Gastroesophageal sphincter (tissue), 4 donors: ENCODE results near the gene ZDHHC11B. TPM values are rescaled to one million over a fixed set of nuclear protein-coding genes. Genes with fewer than 3 reads are reported as not detected.
"Not testable (repeated sequence)": the region's sequence is repeated elsewhere in the genome, so short reads cannot be mapped to it uniquely, and the experiment has no call there.

Experiments
- ATAC-seq: fragments of 150-250 bp; one replicate; pipeline ENCODE4 v1.9.1; 2016; ENCODE audit warnings: mild to moderate bottlenecking, moderate library complexity
- H3K27ac ChIP-seq, 4 donors: fragments of 200-600 bp; sonication (generic) in 3 of 4; 1 replicate in 3 of 4; 2 replicates in 1 of 4; pipeline ENCODE4 v1.5.1; 2016 to 2019
- H3K27me3 ChIP-seq: fragments of 200-600 bp; sonication (generic); one replicate; pipeline ENCODE4 v1.5.1; 2019
- H3K36me3 ChIP-seq, 2 donors: fragments of 200-600 bp; sonication (generic); one replicate each; pipeline ENCODE4 v1.5.1; 2019; ENCODE audit warnings: control low read depth in 1 of 2
- H3K4me1 ChIP-seq, 3 donors: fragments of 200-600 bp; sonication (generic); 1 replicate in 2 of 3; 2 replicates in 1 of 3; pipeline ENCODE4 v1.5.1; 2016 to 2019; ENCODE audit warnings: control low read depth in 2 of 3
- H3K4me3 ChIP-seq, 2 donors: fragments of 200-600 bp; sonication (generic); one replicate each; pipeline ENCODE4 v1.5.1; 2019; ENCODE audit warnings: mild to moderate bottlenecking in 1 of 2, moderate library complexity in 1 of 2
- H3K9me3 ChIP-seq, 3 donors: fragments of 200-600 bp; sonication (generic); one replicate each; pipeline ENCODE4 v1.5.1; 2017 to 2019; ENCODE audit warnings: control low read depth in 2 of 3
- EP300 ChIP-seq: sonication (generic); formaldehyde crosslinking; IDR thresholded peaks from one replicate; pipeline ENCODE4 v1.6.1; 2017; ENCODE audit warnings: antibody characterized with exemption, mild to moderate bottlenecking
- POLR2A ChIP-seq, 2 donors: fragments of 450-650 bp; IDR thresholded peaks; one replicate each; pipeline ENCODE4 v1.6.1; 2017; ENCODE audit warnings: antibody characterized with exemption in 2 of 2, mild to moderate bottlenecking in 2 of 2, moderate library complexity in 1 of 2
- POLR2AphosphoS5 ChIP-seq: sonication (generic); formaldehyde crosslinking; IDR thresholded peaks from one replicate; pipeline ENCODE4 v1.6.1; 2017; ENCODE audit warnings: antibody characterized with exemption
- WGBS, 2 donors: methylation state at CpG; one replicate each; pipeline ENCODE4 v1.1.5; 2018; ENCODE audit warnings: low coverage in 1 of 2; 5-methylcytosine and 5-hydroxymethylcytosine counted together
- total RNA-seq, 4 donors: library from RNA; depleted of rRNA; stranded (reverse); fragments of >200 nt; gene quantifications; one replicate each; pipeline ENCODE4 v1.1.0, GENCODE V29; 2016
- TF ChIP-seq, protein P1 (sequence below), 4 experiments: fragments of 200-600 bp in 2 of 4; fragments of 450-650 bp in 2 of 4; sonication (generic) in 1 of 4; IDR thresholded peaks; one replicate each; pipeline ENCODE4 v1.5.1; 2017 to 2019; ENCODE audit warnings: antibody characterized with exemption in 4 of 4, mild to moderate bottlenecking in 2 of 4, moderate library complexity in 2 of 4

Gene ZDHHC11B
- 10 to 100 TPM in 1 of 4 donors, 1 to 10 TPM in 3; 3.1 to 14.3 (median 6.9) TPM for total RNA-seq

DNA sequence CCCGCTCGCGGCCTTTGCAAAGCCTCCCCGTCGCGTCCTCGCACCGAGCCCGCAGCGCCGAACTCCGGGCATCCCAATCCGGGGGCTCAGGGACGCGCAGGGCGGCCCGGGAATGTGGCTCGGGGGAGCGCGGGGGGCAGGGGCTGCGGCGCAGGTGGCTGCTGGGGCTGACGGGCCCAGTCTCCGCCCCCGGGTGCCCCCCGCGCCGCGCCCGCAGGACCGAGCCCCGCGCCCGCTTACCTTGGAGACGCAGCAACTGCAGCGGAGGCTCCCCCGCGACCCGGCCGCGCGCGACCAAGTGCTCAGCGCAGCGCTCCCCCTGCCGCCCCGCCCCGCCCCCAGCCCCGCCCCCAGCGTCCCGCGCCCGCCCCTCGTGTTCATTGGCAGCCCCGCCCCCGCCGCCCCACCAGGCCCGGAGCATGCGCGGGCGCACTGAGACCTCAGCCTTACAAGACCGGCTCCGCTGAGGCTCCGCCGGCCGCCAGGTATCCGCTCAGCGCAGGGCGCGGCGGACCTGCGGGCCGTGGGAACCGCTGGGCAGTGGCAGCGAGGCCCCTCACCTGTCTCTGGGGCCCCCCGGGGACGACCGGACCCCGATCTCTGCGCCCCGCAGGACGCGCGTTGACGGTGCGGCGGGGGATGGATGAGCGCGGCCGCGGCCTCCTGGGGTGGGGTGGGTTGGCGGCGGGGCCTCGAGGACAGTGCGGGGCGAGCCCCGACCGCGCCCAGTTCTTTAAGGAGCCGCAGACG, at the start of gene ZDHHC11B:
TSS of gene ZDHHC11B (minus strand) at position 302 of the 750 bp plus-strand sequence. CDS start 17,810 bp downstream, outside the sequence.
- not testable (repeated sequence) for H3K27me3 ChIP-seq, H3K9me3 ChIP-seq, H3K36me3 ChIP-seq
- WGBS, 2 donors: 0% methylated on average over 1 of the region's 101 CpGs; no CpG with 5 or more reads in 1 of the 2 donors
- ATAC-seq: peak; percentile 86
- Histone ChIP-seq H3K27ac (peak within 1 kb of the TSS; percentile 13 to 85 (median 82)), H3K4me3 (peak within 1 kb of the TSS; percentile 61 to 74), H3K4me1 (peaks cover 0 to 16% (median 4%) of the 10 kb centered on the region in 3 donors)
- TF ChIP-seq POLR2A (IDR thresholded peaks at IDR 0.05): peak in 1 of 2 donors; percentile 57
- TF ChIP-seq, protein P1, sequence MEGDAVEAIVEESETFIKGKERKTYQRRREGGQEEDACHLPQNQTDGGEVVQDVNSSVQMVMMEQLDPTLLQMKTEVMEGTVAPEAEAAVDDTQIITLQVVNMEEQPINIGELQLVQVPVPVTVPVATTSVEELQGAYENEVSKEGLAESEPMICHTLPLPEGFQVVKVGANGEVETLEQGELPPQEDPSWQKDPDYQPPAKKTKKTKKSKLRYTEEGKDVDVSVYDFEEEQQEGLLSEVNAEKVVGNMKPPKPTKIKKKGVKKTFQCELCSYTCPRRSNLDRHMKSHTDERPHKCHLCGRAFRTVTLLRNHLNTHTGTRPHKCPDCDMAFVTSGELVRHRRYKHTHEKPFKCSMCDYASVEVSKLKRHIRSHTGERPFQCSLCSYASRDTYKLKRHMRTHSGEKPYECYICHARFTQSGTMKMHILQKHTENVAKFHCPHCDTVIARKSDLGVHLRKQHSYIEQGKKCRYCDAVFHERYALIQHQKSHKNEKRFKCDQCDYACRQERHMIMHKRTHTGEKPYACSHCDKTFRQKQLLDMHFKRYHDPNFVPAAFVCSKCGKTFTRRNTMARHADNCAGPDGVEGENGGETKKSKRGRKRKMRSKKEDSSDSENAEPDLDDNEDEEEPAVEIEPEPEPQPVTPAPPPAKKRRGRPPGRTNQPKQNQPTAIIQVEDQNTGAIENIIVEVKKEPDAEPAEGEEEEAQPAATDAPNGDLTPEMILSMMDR (IDR thresholded peaks at IDR 0.05): peak in 1 of 4 experiments; percentile 6

GRCh38 chr5:834013-834412, 49.5 kb upstream of the ZDHHC11B start:
- WGBS, 2 donors: 73 to 86% methylated on average over 2 of the region's 2 CpGs
- H3K27me3 ChIP-seq, H3K4me1 ChIP-seq, ATAC-seq, H3K9me3 ChIP-seq, H3K36me3 ChIP-seq, H3K4me3 ChIP-seq, H3K27ac ChIP-seq: not testable (repeated sequence)

- 100% methylated on average over 1 of the region's 19 CpGs for WGBS, 2 donors
Measured at GRCh38 chr5:828194-828593, 43.7 kb upstream of the ZDHHC11B start.

GRCh38 chr5:825544-825943, 41.0 kb upstream of the ZDHHC11B start:
- not testable (repeated sequence) for H3K4me1 ChIP-seq, H3K4me3 ChIP-seq, H3K27ac ChIP-seq, H3K27me3 ChIP-seq, ATAC-seq, H3K9me3 ChIP-seq
- peaks cover 0 to 12% of the 10 kb centered on the region in 2 donors for H3K36me3 ChIP-seq
- no CpG with 5 or more reads among the region's 1 CpG for WGBS, 2 donors

More at GRCh38 chr5:828194-828593, 43.7 kb upstream of the ZDHHC11B start:
- not testable (repeated sequence) for H3K27ac ChIP-seq, H3K4me3 ChIP-seq, H3K36me3 ChIP-seq, H3K9me3 ChIP-seq, ATAC-seq, H3K27me3 ChIP-seq, H3K4me1 ChIP-seq

GRCh38 chr5:821504-821903, 37.0 kb upstream of the ZDHHC11B start:
- no peak for ATAC-seq
- WGBS, 2 donors: 70 to 75% methylated on average over 3 to 4 of the region's 8 CpGs
- TF ChIP-seq EP300: no peak
- no peak for TF ChIP-seq POLR2A (IDR thresholded peaks at IDR 0.05)
- TF ChIP-seq, protein P1 (IDR thresholded peaks at IDR 0.05): no peak
- TF ChIP-seq POLR2AphosphoS5: no peak

DNA sequence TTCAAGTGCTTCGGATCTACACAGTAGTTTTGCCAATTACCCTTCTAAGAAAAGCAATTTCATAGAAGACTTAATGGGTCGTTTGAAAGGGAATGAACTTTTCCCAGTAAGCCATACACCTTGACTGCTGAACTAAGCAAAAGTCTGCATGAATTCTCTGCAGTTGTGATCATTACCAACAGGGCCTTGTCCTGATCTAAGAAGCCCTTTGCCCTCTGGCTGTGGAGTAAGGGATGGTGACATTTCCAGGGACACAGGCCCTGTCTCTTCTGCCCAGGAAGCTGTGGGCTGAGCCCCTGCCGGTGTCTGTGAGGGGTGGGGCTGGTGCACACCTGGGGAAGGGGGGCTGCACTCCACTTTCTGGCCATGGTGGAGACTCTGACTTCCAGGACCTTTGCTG, 35.7 kb upstream of the ZDHHC11B start:
- no peak for ATAC-seq
- Histone ChIP-seq H3K27me3 (no peaks in the 10 kb centered on the region), H3K9me3 (no peaks in the 10 kb centered on the region), H3K4me1 (no peaks in the 10 kb centered on the region), H3K4me3 (no peak overlapping the region), H3K36me3 (peaks cover 0 to 19% of the 10 kb centered on the region in 2 donors), H3K27ac (no peak overlapping the region)
- no peak for TF ChIP-seq EP300
- TF ChIP-seq POLR2AphosphoS5: no peak
- TF ChIP-seq, protein P1 (IDR thresholded peaks at IDR 0.05): no peak
- TF ChIP-seq POLR2A (IDR thresholded peaks at IDR 0.05): no peak
- 75 to 83% methylated on average over 2 of the region's 3 CpGs for WGBS, 2 donors

More at GRCh38 chr5:821504-821903, 37.0 kb upstream of the ZDHHC11B start:
- no peaks in the 10 kb centered on the region for H3K27me3 ChIP-seq
- H3K4me3 ChIP-seq: no peak overlapping the region
- no peaks in the 10 kb centered on the region for H3K9me3 ChIP-seq
- H3K36me3 ChIP-seq: peaks cover 0 to 19% of the 10 kb centered on the region in 2 donors
- H3K27ac ChIP-seq: no peak overlapping the region
- H3K4me1 ChIP-seq: no peaks in the 10 kb centered on the region
